SK-N-SH (cell line): Measurements from ENCODE around the gene ACOT8. TPM values are rescaled to one million over a fixed set of nuclear protein-coding genes. Genes with fewer than 3 reads are reported as not detected.

ENCODE experiments used
- CTCF ChIA-PET: fragments of 300-600, 350-600 bp; formaldehyde crosslinking; extraction: SDS; loops from one replicate; lab custom pipeline; 2021; lab: Yijun Ruan, JAX
- POLR2A ChIA-PET: fragments of 350-600 bp; sonication (Branson Sonifier 250); formaldehyde crosslinking; extraction: SDS; loops from one replicate; lab custom pipeline; 2020; ENCODE audit warnings: antibody characterized with exemption, inconsistent platforms; lab: Yijun Ruan, JAX
- DNase-seq: peaks from one replicate; pipeline ENCODE4 v3.0.0; 2012
- H2AFZ ChIP-seq: fragments of 200-600 bp; sonication (generic); 2 replicates; pipeline ENCODE4 v1.8.1; 2016; ENCODE audit warnings: antibody characterized with exemption, mild to moderate bottlenecking, low read depth
- H3F3A ChIP-seq: fragments of 200-600 bp; sonication (generic); replicated peaks from 2 replicates; pipeline ENCODE3; 2016; ENCODE audit warnings: antibody characterized with exemption, mild to moderate bottlenecking; ENCODE audit not compliant: insufficient read depth
- H3K27ac ChIP-seq, 2 experiments: fragments of 200-500 bp in 1 of 2; fragments of 200-600 bp in 1 of 2; sonication (Bioruptor generic) in 1 of 2; sonication (generic), shearing (Covaris generic) in 1 of 2; 2 replicates each; pipeline versions ENCODE4 v1.5.1 to v1.6.1; 2014 to 2016; ENCODE audit warnings: low read depth in 2 of 2, inconsistent platforms in 1 of 2, low read length in 1 of 2, mild to moderate bottlenecking in 1 of 2, mixed read lengths in 1 of 2
- H3K27me3 ChIP-seq: fragments of 200-600 bp; sonication (generic), shearing (Covaris generic); 2 replicates; pipeline ENCODE4 v1.6.1; 2016; ENCODE audit warnings: mixed run types; ENCODE audit not compliant: insufficient read depth
- H3K36me3 ChIP-seq, 2 experiments: fragments of 200-500 bp in 1 of 2; fragments of 200-600 bp in 1 of 2; sonication (Bioruptor generic) in 1 of 2; sonication (generic) in 1 of 2; replicated peaks in 1 of 2; 2 replicates each; pipeline versions ENCODE3 to v1.5.1; 2014 to 2016; ENCODE audit warnings: low read length in 1 of 2, mild to moderate bottlenecking in 1 of 2; ENCODE audit not compliant: insufficient read depth in 2 of 2, control insufficient read depth in 1 of 2
- H3K4me1 ChIP-seq, 2 experiments: fragments of 200-500 bp in 1 of 2; fragments of 200-600 bp in 1 of 2; sonication (Bioruptor generic) in 1 of 2; sonication (generic), shearing (Covaris generic) in 1 of 2; 2 replicates each; pipeline versions ENCODE4 v1.5.1 to v1.6.1; 2014 to 2016; ENCODE audit warnings: low read depth in 1 of 2, low read length in 1 of 2, mixed run types in 1 of 2; ENCODE audit not compliant: insufficient read depth in 2 of 2, control insufficient read depth in 1 of 2
- H3K4me2 ChIP-seq: fragments of 200-600 bp; sonication (generic), shearing (Covaris generic); 2 replicates; pipeline ENCODE4 v1.6.1; 2017; ENCODE audit warnings: mixed run types
- H3K4me3 ChIP-seq, 2 experiments: fragments of 200-500 bp in 1 of 2; fragments of 200-600 bp in 1 of 2; sonication (Bioruptor generic) in 1 of 2; sonication (generic), shearing (Covaris generic) in 1 of 2; 2 replicates each; pipeline versions ENCODE4 v1.5.1 to v1.8.1; 2014 to 2016; ENCODE audit warnings: low read depth in 2 of 2, inconsistent platforms in 1 of 2, low read length in 1 of 2, mild to moderate bottlenecking in 1 of 2, mixed read lengths in 1 of 2, moderate library complexity in 1 of 2
- H3K79me2 ChIP-seq: fragments of 200-600 bp; sonication (generic); 2 replicates; pipeline ENCODE4 v1.8.1; 2017; ENCODE audit warnings: mild to moderate bottlenecking; ENCODE audit not compliant: insufficient read depth
- H3K9ac ChIP-seq: fragments of 200-600 bp; sonication (generic); 2 replicates; pipeline ENCODE4 v1.6.1; 2017; ENCODE audit warnings: mixed run types
- H3K9me2 ChIP-seq: fragments of 200-600 bp; sonication (generic); 2 replicates; pipeline ENCODE4 v1.6.1; 2017; ENCODE audit warnings: mixed run types
- H3K9me3 ChIP-seq: fragments of 200-600 bp; sonication (generic); 2 replicates; pipeline ENCODE4 v1.6.1; 2017; ENCODE audit warnings: mixed run types, mild to moderate bottlenecking, moderate library complexity
- H4K20me1 ChIP-seq: fragments of 200-600 bp; sonication (generic); 2 replicates; pipeline ENCODE4 v1.6.1; 2017; ENCODE audit warnings: mild to moderate bottlenecking, mixed run types; ENCODE audit not compliant: insufficient read depth
- GABPA ChIP-seq: IDR thresholded peaks from 2 replicates; pipeline ENCODE4 v1.4.0; 2012; ENCODE audit warnings: low read depth, mild to moderate bottlenecking
- JUND ChIP-seq: IDR thresholded peaks from 2 replicates; pipeline ENCODE4 v1.4.0; 2012
- RCOR1 ChIP-seq: fragments of 150-350 bp; IDR thresholded peaks from 2 replicates; pipeline ENCODE4 v1.6.1; 2017; ENCODE audit warnings: antibody characterized with exemption, low read length
- TAF1 ChIP-seq: IDR thresholded peaks from 2 replicates; pipeline ENCODE4 v1.6.1; 2012; ENCODE audit warnings: low read depth, mild to moderate bottlenecking, low read length, moderate library complexity, borderline replicate concordance
- TCF12 ChIP-seq: IDR thresholded peaks from 2 replicates; pipeline ENCODE4 v1.4.0; 2012
- YY1 ChIP-seq: IDR thresholded peaks from 2 replicates; pipeline ENCODE4 v1.4.0; 2012; ENCODE audit warnings: low read depth, mild to moderate bottlenecking
- WGBS: methylation state at CpG from one replicate; pipeline ENCODE4 v1.1.6; 2017; ENCODE audit warnings: low lambda C conversion rate; 5-methylcytosine and 5-hydroxymethylcytosine counted together
- polyA plus RNA-seq, 3 experiments: library from polyadenylated mRNA; depleted of rRNA; stranded (reverse); fragments of >200 nt; gene quantifications; 2 replicates each; pipeline ENCODE4 v1.2.3, GENCODE V29; 2012
- TF ChIP-seq, protein P1 (sequence below): fragments of 200-600 bp; sonication (generic); IDR thresholded peaks from 2 replicates; pipeline ENCODE4 v1.6.1; 2017; ENCODE audit warnings: antibody characterized with exemption, mild to moderate bottlenecking, moderate library complexity
- TF ChIP-seq, protein P2 (sequence below): fragments of 150-350 bp; IDR thresholded peaks from 2 replicates; pipeline ENCODE4 v1.6.1; 2016; ENCODE audit warnings: mild to moderate bottlenecking, low read depth, low read length

The ACOT8 gene
- polyA plus RNA-seq, 1 of the 3 experiments (the other 2 are of a cell fraction): 48.4 TPM

DNA sequence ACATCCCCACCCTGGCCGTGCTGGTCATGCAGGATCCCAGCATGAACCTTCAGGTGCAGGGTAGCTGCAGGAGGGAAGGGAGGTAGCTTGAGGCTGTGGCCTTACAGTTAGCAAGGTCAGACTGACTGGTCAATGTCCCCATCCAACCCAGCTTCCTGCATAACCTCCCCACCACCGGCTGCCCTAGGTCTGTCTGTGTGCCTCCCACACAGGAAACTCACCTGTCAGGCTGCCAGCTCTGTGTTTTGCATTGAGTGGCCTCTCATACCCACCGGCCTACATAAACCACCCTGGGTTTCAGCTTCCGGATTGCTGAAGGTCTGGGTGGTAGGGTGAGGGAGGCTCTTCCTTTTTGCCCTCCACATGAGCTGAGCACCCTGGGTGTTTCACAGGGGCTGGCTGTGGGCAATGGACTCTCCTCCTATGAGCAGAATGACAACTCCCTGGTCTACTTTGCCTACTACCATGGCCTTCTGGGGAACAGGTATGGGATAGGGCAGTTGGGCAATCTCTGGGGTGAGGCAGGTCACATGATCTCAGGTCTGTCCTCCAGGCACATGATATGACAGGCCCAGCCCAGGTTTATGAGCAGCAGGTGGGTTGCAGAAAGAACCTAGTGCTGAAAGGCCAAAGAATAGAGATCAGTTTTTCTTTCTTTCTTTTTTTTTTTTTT lies 35.8 kb upstream of the ACOT8 start:
- no peaks in the 10 kb centered on the region for H4K20me1 ChIP-seq
- DNase-seq: no peak
- CTCF ChIA-PET: interaction anchor here (0.8 to 4.5 kb wide), 7 partner anchors 8 to 77 kb away, joined by 3 to 41 read pairs (median 6); partner anchors contain the start of gene ZSWIM1
- POLR2A ChIA-PET: interaction anchor here (1.5 kb wide), 1 partner anchor 78 kb away, joined by 3 read pairs; no protein-coding TSS in a partner anchor
- no peak overlapping the region for H3K9ac ChIP-seq
- no peak overlapping the region for H3K27ac ChIP-seq
- H3K9me3 ChIP-seq: no peaks in the 10 kb centered on the region
- no peaks in the 10 kb centered on the region for H3K9me2 ChIP-seq
- peak overlapping the region; percentile 94; the same call in 1 of the 2 replicates for H3K4me2 ChIP-seq
- no peak overlapping the region for H2AFZ ChIP-seq
- 73% methylated on average over 4 of the region's 4 CpGs for WGBS
- peaks cover 14% of the 10 kb centered on the region for H3K79me2 ChIP-seq
- no peaks in the 10 kb centered on the region for H3K27me3 ChIP-seq
- H3K36me3 ChIP-seq: peaks cover 15 to 33% of the 10 kb centered on the region in 2 experiments
- peaks cover 10% of the 10 kb centered on the region for H3F3A ChIP-seq
- no peak for TF ChIP-seq JUND
- TF ChIP-seq, protein P1, sequence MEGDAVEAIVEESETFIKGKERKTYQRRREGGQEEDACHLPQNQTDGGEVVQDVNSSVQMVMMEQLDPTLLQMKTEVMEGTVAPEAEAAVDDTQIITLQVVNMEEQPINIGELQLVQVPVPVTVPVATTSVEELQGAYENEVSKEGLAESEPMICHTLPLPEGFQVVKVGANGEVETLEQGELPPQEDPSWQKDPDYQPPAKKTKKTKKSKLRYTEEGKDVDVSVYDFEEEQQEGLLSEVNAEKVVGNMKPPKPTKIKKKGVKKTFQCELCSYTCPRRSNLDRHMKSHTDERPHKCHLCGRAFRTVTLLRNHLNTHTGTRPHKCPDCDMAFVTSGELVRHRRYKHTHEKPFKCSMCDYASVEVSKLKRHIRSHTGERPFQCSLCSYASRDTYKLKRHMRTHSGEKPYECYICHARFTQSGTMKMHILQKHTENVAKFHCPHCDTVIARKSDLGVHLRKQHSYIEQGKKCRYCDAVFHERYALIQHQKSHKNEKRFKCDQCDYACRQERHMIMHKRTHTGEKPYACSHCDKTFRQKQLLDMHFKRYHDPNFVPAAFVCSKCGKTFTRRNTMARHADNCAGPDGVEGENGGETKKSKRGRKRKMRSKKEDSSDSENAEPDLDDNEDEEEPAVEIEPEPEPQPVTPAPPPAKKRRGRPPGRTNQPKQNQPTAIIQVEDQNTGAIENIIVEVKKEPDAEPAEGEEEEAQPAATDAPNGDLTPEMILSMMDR: no peak
- TF ChIP-seq YY1: no peak
- TF ChIP-seq TAF1: no peak
- TF ChIP-seq TCF12: no peak
- no peak for TF ChIP-seq GABPA
- peaks cover 0 to 9% of the 10 kb centered on the region in 2 experiments; a peak in 2 of 4 replicates for H3K4me1 ChIP-seq
- H3K4me3 ChIP-seq: no peak overlapping the region

DNA sequence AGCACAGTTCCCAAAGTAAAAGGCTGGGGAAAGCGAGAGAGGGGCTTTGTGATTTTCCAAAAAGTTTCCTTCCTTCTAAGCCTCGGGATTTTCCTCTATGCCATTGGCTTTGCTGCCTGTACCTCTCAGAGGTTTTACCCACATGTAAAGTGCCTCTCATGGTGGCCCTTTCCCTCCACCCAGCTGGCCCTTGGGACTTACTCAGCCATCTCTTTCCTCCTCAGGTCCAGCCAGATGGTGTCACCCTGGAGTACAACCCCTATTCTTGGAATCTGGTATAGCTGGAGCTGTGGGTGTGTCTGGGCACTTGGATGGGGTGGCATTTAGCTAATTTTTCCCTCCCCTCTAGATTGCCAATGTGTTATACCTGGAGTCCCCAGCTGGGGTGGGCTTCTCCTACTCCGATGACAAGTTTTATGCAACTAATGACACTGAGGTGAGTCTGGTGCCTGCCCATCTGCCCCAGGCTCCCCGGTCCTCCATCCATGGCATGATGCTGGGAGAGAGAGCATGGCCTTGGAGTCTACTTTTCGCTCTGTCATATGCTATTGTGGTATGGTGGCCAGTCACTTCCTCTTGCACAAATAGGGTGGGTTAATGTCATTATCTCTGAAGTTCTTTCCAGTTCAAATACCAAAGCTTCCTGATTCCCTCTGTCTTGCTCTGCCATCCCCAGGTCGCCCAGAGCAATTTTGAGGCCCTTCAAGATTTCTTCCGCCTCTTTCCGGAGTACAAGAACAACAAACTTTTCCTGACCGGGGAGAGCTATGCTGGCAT lies 35.0 kb upstream of the ACOT8 start:
- peak overlapping the region; percentile 78 to 90 for H3K4me3 ChIP-seq
- peaks cover 0 to 9% of the 10 kb centered on the region in 2 experiments; a peak in 2 of 4 replicates for H3K4me1 ChIP-seq
- H3K4me2 ChIP-seq: peak overlapping the region; percentile 94
- ChIA-PET CTCF (interaction anchor here (0.8 to 4.5 kb wide), 8 partner anchors 8 to 77 kb away, joined by 3 to 41 read pairs (median 8); partner anchors contain the start of gene ZSWIM1), POLR2A (interaction anchor here (1.2 to 2.8 kb wide), 3 partner anchors 17 to 79 kb away, joined by 3 to 14 read pairs (median 3); partner anchors contain the start of gene PLTP)
- H3K9ac ChIP-seq: peak overlapping the region; percentile 82
- 77% methylated on average over 9 of the region's 9 CpGs for WGBS
- no peaks in the 10 kb centered on the region for H3K9me3 ChIP-seq
- no peaks in the 10 kb centered on the region for H4K20me1 ChIP-seq
- peak overlapping the region; percentile 72; the same call in 1 of the 2 replicates for H2AFZ ChIP-seq
- peaks cover 9% of the 10 kb centered on the region for H3F3A ChIP-seq
- DNase-seq: peak; percentile 39
- H3K27me3 ChIP-seq: no peaks in the 10 kb centered on the region
- no peaks in the 10 kb centered on the region for H3K9me2 ChIP-seq
- H3K27ac ChIP-seq: peak overlapping the region in 1 of 2 experiments; percentile 58; a peak in 1 of 4 replicates
- H3K36me3 ChIP-seq: peaks cover 12 to 29% of the 10 kb centered on the region in 2 experiments
- peaks cover 14% of the 10 kb centered on the region for H3K79me2 ChIP-seq
- TF ChIP-seq, protein P1: peak; percentile 34; the same call in 1 of the 2 replicates
- no peak for TF ChIP-seq RCOR1
- TF ChIP-seq, protein P2, sequence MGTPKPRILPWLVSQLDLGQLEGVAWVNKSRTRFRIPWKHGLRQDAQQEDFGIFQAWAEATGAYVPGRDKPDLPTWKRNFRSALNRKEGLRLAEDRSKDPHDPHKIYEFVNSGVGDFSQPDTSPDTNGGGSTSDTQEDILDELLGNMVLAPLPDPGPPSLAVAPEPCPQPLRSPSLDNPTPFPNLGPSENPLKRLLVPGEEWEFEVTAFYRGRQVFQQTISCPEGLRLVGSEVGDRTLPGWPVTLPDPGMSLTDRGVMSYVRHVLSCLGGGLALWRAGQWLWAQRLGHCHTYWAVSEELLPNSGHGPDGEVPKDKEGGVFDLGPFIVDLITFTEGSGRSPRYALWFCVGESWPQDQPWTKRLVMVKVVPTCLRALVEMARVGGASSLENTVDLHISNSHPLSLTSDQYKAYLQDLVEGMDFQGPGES: no peak
